NCI-H524 treated with DMSO at 0.1 percent for 48 hours (cell line): ENCODE measurements around the gene CD300LD.
"Not testable (repeated sequence)": the region's sequence is repeated elsewhere in the genome, so short reads cannot be mapped to it uniquely, and the experiment has no call there.

Experiments used
- DNase-seq: peaks from one replicate; lab custom pipeline; 2025; lab: John Stamatoyannopoulos, UW

The CD300LD gene

DNA sequence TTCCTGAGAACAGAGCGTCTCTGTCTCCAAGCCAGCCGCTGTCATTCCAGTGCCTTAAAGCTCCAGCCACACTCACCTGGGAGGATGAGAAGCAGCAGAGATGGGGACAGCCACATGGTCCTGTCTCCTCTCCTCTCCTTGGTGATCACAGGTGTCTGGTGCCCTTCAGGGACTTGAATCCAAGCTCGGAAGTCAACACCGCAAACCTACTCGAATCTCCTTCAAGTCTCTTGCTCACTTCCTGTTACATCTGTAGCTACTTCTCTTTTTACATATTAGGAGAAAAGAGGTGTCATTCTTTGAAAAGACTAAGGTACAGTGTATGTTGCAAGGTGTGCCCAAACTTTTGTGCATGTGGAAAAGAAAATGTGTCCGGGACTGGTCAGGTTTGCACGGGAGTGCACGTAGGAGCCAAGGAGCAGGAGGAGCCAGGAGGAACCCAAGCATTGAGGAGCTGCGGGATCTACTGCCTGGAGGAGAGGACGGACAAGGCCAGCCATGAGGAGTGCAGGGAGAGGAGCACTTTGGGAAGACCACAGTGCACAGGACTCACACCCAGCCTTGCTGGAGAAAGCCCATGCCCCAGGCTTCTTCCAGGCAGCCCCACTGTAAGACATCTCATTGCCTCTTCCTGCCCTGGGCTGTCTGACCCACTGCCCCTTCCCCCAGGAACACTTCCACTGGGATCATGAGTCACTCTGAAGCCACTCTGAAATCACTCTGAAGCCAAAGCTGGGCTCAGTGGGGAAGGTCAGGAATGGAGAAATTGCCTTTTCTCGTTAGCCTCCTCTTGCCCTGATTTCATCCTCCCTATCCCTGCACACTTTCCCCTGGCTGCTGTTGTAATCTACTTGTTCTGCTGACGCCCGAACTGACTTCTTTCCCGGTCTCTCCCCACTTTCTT is at the start of gene CD300LD:
CD300LD (minus strand) TSS at position 197 of the 904 bp plus-strand sequence; CDS start at position 116, 81 bp downstream.
- no peak for DNase-seq

DNA sequence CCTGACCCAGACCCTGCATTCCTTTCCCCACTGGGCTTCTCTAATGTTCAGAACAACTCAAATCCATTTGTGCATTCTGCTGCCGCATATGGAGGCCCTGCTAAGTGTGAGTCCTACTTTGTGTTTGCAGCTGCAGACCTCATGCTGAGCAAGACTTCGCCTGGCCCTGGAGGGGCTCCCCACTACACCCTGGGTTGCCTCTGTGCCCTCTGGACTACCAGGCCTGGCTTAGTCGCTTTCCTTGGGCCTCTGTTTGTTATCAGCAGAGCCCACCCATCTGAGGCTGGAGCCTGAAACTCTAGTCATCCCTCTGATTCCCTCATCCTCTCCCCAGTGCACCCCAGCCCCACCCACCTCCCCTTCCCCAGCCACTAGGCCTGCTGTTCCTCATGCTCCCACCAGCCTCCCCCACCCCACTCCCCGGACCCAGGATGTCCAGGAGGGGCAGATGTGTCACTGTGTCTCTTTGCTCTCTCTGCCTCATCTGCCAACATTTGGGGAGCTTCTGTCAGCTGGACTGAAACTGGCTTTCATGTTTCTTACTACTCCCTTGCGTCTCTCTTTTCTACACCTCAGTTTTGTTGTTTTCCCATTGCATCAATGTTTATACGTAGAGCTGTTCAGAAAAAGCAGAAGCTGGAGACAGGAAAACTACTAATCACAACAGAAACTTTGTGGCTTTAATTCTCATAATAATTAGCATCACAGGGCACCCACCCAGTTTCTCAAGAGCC is 49.3 kb upstream of the CD300LD start:
- no peak for DNase-seq

DNA sequence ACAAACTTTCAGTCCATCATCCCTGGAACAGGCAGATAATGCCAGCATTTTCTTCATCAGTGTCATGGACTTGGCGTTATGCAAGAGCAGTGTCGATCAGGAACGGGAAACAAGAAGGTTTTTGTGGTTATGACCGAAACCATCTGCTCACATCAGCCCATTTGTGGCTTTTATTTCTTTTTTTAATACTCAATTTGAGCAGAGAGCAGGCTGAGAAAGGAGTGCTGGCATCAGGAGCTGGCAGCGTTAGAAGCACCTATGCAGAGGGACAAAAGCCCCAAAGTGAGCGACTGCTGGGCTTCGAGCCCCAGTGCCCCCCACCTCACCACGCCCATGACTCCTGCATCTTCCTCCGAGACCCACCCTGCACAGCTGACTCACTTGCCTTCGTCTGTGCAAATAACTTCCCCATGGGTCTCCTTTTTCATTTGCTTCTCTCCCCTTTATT is 47.6 kb upstream of the CD300LD start:
- DNase-seq: no peak

DNA sequence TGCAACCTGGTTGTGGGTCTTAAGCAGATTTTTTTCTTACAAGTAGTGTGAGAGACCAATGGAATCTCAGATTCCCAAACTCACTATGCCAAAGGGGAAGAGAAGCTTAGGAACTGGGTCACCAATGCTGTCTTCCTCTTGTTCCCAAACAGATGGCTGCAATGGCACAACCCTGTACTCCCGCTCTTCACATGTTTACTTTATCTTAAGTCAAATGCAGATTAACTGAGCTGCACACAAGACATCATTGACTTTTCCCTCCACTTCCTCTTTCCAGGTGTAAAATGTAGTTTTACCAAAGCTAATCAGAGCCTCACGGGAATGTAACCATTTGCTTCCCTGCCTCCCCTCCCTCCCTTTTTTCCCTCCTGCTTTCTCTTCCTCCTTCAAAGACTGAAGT is 45.8 kb upstream of the CD300LD start:
- no peak for DNase-seq

- no peak for DNase-seq
Observed at GRCh38 chr17:74637265-74637664, 45.2 kb upstream of the CD300LD start.

- not testable (repeated sequence) for DNase-seq
Observed at GRCh38 chr17:74636541-74637085, 44.5 kb upstream of the CD300LD start.

DNA sequence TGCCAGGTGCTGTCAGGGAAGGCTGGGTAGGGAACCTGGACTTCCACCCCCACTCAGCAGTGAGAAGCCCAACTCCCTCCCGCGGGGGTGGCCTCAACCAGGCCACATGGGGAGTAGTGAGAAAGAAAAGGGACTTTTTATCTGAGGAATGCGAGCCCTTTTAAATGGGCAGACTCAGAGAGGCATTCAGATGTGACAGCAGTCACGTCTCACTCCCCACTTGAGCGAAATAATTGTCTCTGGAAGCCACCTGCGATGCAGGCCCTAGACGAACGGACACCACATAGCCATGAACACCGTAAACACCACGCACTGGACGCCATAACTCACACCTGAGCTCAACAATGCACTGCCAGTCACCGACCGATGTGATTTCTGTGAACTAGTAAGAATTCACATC is 43.3 kb upstream of the CD300LD start:
- no peak for DNase-seq

DNA sequence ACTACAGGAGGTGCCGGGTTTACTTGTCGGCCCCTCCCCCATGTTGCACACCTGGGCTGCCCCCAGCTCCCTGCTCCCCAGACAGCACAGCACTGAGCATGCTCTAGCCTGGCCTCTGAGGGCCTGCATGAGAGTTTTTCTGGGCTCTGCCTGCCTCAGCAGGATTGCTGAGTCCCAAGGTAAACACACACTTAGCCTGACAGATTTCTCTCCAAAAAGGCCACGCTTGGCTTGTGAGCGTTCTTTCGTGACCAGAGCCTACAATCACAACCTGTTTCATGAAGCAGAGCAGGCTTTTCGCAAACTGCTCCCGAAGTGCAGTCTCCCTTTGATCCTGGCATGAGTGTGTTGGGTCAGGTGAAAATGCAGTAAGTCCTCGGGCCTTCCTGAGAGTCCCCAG is 41.2 kb upstream of the CD300LD start:
- DNase-seq: no peak

- no peak for DNase-seq
Observed at GRCh38 chr17:74632617-74633016, 40.5 kb upstream of the CD300LD start.

GRCh38 chr17:74631468-74632450 is 39.7 kb upstream of the CD300LD start:
- no peak for DNase-seq

GRCh38 chr17:74630251-74630650 is 38.2 kb upstream of the CD300LD start:
- DNase-seq: not testable (repeated sequence)

- no peak for DNase-seq
Observed at GRCh38 chr17:74625661-74626060, 33.6 kb upstream of the CD300LD start.

GRCh38 chr17:74624131-74624530 is 32.0 kb upstream of the CD300LD start:
- DNase-seq: no peak

DNA sequence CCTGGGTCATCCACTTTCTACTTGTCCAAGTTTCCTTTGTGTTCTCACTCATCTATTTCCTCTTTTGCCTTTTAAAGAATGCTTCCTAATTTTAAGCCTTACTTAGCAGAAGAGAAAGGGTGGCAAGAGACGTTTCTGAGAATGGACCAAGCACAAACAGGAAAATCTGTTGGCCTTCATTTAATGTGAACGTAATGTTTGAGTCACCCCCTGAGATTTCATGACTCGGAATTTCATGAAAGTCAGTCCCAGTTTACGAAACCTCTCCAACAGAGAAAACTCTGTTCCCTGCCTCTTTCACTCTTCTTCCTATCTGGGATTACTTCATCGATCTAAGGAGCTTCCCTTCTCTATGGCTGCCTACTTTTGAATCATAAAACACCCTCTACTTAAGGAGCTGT is 31.6 kb upstream of the CD300LD start, which contains the start of gene CD300E:
CD300E (minus strand) TSS at position 46 of the 401 bp plus-strand sequence. CDS start 117 bp downstream, outside the sequence.
- no peak for DNase-seq

DNA sequence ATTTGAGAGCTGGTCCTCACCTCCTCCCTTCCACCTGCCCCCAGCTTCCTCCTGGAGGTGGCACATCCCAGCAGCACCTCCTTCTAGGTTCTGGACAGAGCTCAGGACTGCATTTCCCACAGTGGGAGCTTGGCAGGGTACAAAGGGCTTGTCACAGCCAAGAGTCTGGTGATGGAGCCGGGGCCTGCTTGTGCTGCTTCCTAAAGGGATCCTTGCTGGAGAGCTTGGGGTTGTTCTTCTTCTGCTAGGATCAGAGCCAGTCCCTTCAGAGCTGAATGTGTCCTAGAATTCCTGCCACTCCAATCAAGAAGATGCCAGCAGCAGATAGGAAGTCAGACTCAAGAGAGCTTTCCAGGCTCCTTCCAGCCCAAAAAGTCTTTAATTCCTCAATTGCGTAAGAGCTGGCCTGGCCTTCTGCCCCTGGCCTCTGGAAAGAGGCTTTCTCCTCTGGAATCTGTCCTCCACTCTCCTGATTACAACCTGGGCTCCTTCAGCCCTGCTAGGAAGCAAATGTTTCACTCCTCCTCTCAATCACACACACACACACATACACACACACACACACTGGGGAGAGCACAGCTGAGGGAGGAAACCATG is 27.1 kb upstream of the CD300LD start:
- DNase-seq: no peak

GRCh38 chr17:74618451-74618850 is 26.4 kb upstream of the CD300LD start:
- peak; percentile 80 for DNase-seq

- no peak for DNase-seq
Observed at GRCh38 chr17:74616696-74617095, 24.6 kb upstream of the CD300LD start.

DNA sequence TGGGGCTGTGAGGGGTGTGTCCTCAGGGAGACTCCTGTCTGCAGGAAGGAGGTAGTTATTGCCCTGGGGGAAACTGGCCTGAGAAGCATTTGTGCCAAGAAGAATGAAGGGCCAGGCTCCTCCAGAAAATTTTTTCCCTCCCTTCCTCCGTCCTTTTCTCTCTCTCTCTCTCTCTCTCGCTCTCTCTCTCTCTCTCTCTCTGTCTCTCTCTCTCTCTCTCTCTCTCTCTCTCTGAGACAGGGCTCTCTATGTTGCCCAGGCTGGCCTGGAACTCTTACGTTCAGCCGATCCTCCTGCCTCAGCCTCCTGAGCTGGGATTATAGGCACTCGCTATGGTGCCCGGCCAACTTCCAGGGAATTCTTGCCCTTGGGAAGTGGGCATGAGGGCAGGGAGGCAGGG is 20.0 kb upstream of the CD300LD start:
- no peak for DNase-seq

- no peak for DNase-seq
Observed at GRCh38 chr17:74610108-74610507, 18.0 kb upstream of the CD300LD start.

- DNase-seq: peak; percentile 70
Observed at GRCh38 chr17:74608511-74608910, 16.4 kb upstream of the CD300LD start.

GRCh38 chr17:74607221-74607620 is 15.1 kb upstream of the CD300LD start:
- no peak for DNase-seq
